GM12878 (cell line): ENCODE measurements around the gene SMIM38. TPM values are rescaled to one million over a fixed set of nuclear protein-coding genes. Genes with fewer than 3 reads are reported as not detected.

ENCODE experiments used
- ATAC-seq: fragments of 200-7000 bp; cut with Tn5 transposase; 3 replicates; pipeline ENCODE4 v1.9.1; 2020; ENCODE audit warnings: mild to moderate bottlenecking, moderate library complexity
- BruUV-seq: library from RNA; stranded (reverse); fragments of 400-500 nt; replicated peaks from 2 replicates; lab custom pipeline; 2021; lab: Mats Ljungman, UMichigan
- CTCF ChIA-PET: fragments of 300-600 bp; sonication (Branson Sonifier 250); formaldehyde crosslinking; extraction: SDS; loops from one replicate; lab custom pipeline; 2021; ENCODE audit warnings: inconsistent platforms; lab: Yijun Ruan, JAX
- POLR2A ChIA-PET: fragments of 350-600 bp; formaldehyde crosslinking; extraction: SDS; loops from one replicate; lab custom pipeline; 2021; ENCODE audit warnings: inconsistent platforms; lab: Charles Lee
- RAD21 ChIA-PET: fragments of 300-600 bp; sonication (Branson Sonifier 250); formaldehyde crosslinking; loops from one replicate; lab custom pipeline; 2023; ENCODE audit warnings: antibody characterized with exemption; ENCODE audit not compliant: unreplicated experiment; lab: Charles Lee
- SMC1A ChIA-PET: fragments of 300-600 bp; sonication (Branson Sonifier 250); formaldehyde crosslinking; loops from one replicate; lab custom pipeline; 2023; ENCODE audit not compliant: unreplicated experiment, uncharacterized antibody; lab: Charles Lee
- DNase-seq: peaks from one replicate; pipeline ENCODE4 v3.0.0-alpha.2; 2011; ENCODE audit warnings: low read depth, low spot score
- FAIRE-seq: peaks from 3 replicates; lab custom pipeline; 2011; peaks lifted over from hg19 to GRCh38; lab: Jason Lieb, UNC
- H2AFZ ChIP-seq: 2 replicates; pipeline ENCODE4 v1.6.0; 2011; ENCODE audit warnings: low read depth, low read length, control low read depth; ENCODE audit not compliant: control insufficient read depth
- H3K27ac ChIP-seq: 2 replicates; pipeline ENCODE4 v1.5.1; 2011; ENCODE audit warnings: control low read depth; ENCODE audit not compliant: control insufficient read depth, insufficient read depth
- H3K27me3 ChIP-seq, 2 experiments: replicated peaks in 1 of 2; 2 replicates each; pipeline versions ENCODE4 v1.6.0 to v1.6.1; 2011; ENCODE audit warnings: low read length in 1 of 2; ENCODE audit not compliant: control insufficient read depth in 2 of 2, insufficient read depth in 2 of 2
- H3K36me3 ChIP-seq, 2 experiments: 2 replicates each; pipeline ENCODE4 v1.5.1; 2011; ENCODE audit warnings: low read length in 1 of 2; ENCODE audit not compliant: control insufficient read depth in 2 of 2, insufficient read depth in 2 of 2
- H3K4me1 ChIP-seq: 2 replicates; pipeline ENCODE4 v1.6.1; 2011; ENCODE audit warnings: mild to moderate bottlenecking, low read length, moderate library complexity, mixed read lengths; ENCODE audit not compliant: control insufficient read depth, insufficient read depth
- H3K4me2 ChIP-seq: 2 replicates; pipeline ENCODE4 v1.6.0; 2011; ENCODE audit warnings: control low read depth; ENCODE audit not compliant: control insufficient read depth, insufficient read depth
- H3K4me3 ChIP-seq: fragments of 200-600 bp; sonication (generic); 2 replicates; pipeline ENCODE4 v1.5.1; 2016
- H3K79me2 ChIP-seq: 2 replicates; pipeline ENCODE4 v1.6.0; 2011; ENCODE audit warnings: low read length; ENCODE audit not compliant: control insufficient read depth, insufficient read depth
- H3K9ac ChIP-seq: 2 replicates; pipeline ENCODE4 v1.8.0; 2011; ENCODE audit warnings: low read length, control low read depth, mixed read lengths; ENCODE audit not compliant: control insufficient read depth, insufficient read depth
- H3K9me3 ChIP-seq: replicated peaks from 3 replicates; pipeline ENCODE4 v1.5.1; 2011; ENCODE audit warnings: mild to moderate bottlenecking, low read length; ENCODE audit not compliant: control insufficient read depth, insufficient read depth
- H4K20me1 ChIP-seq: 2 replicates; pipeline ENCODE4 v1.6.0; 2011; ENCODE audit not compliant: control insufficient read depth, insufficient read depth
- BACH1 ChIP-seq: fragments of 450-650 bp; IDR thresholded peaks from 2 replicates; pipeline ENCODE4 v1.6.1; 2017; ENCODE audit warnings: mild to moderate bottlenecking, borderline replicate concordance
- BCLAF1 ChIP-seq: fragments of 450-650 bp; IDR thresholded peaks from 2 replicates; pipeline ENCODE4 v1.6.1; 2017; ENCODE audit warnings: antibody characterized with exemption, mild to moderate bottlenecking, moderate library complexity
- BMI1 ChIP-seq: fragments of 450-650 bp; IDR thresholded peaks from 2 replicates; pipeline ENCODE4 v1.6.1; 2016; ENCODE audit warnings: mild to moderate bottlenecking, moderate library complexity, borderline replicate concordance
- BRCA1 ChIP-seq: IDR thresholded peaks from 2 replicates; pipeline ENCODE4 v1.6.1; 2011; ENCODE audit warnings: low read depth, low read length, improper control_type of control experiment
- EGR1 ChIP-seq, 2 experiments: IDR thresholded peaks; 1 replicate in 1 of 2; 2 replicates in 1 of 2; pipeline ENCODE4 v1.6.1; 2011 to 2012; ENCODE audit warnings: low read depth in 2 of 2, low read length in 2 of 2, borderline replicate concordance in 1 of 2, mild to moderate bottlenecking in 1 of 2, moderate library complexity in 1 of 2
- IRF4 ChIP-seq: IDR thresholded peaks from 2 replicates; pipeline ENCODE4 v1.6.1; 2011; ENCODE audit warnings: low read depth, low read length
- KDM1A ChIP-seq: fragments of 200-600 bp; sonication (generic); IDR thresholded peaks from 2 replicates; pipeline ENCODE4 v1.6.1; 2016; ENCODE audit warnings: borderline replicate concordance
- MEF2B ChIP-seq: fragments of 450-650 bp; IDR thresholded peaks from 2 replicates; pipeline ENCODE4 v1.6.1; 2018; ENCODE audit warnings: mild to moderate bottlenecking, moderate library complexity; ENCODE audit not compliant: partially characterized antibody, poor library complexity, severe bottlenecking
- MTA3 ChIP-seq: IDR thresholded peaks from 2 replicates; pipeline ENCODE4 v1.6.1; 2012; ENCODE audit warnings: low read length, inconsistent platforms, borderline replicate concordance
- SRF ChIP-seq, 2 experiments: IDR thresholded peaks; 2 replicates each; pipeline ENCODE4 v1.6.1; 2011; ENCODE audit warnings: low read depth in 2 of 2, low read length in 2 of 2, mild to moderate bottlenecking in 1 of 2, moderate library complexity in 1 of 2
- SUPT20H ChIP-seq: IDR thresholded peaks from 2 replicates; pipeline ENCODE4 v1.6.1; 2011; ENCODE audit warnings: low read depth, mild to moderate bottlenecking, low read length, moderate library complexity, borderline replicate concordance; ENCODE audit not compliant: control insufficient read depth
- ZZZ3 ChIP-seq: IDR thresholded peaks from 2 replicates; pipeline ENCODE4 v1.6.1; 2011; ENCODE audit warnings: low read depth; ENCODE audit not compliant: control insufficient read depth, insufficient read length
- WGBS: methylation state at CpG from one replicate; pipeline ENCODE4 v1.1.6; 2016; ENCODE audit warnings: low lambda C conversion rate; ENCODE audit not compliant: insufficient replicate concordance, insufficient coverage; ENCODE audit errors: missing lambda C conversion rate; 5-methylcytosine and 5-hydroxymethylcytosine counted together
- in situ Hi-C: fragments of 300-500 bp; cut with MboI; formaldehyde crosslinking; loops from 9 replicates; pipeline ENCODE4 v1.14.3; 2018; ENCODE audit warnings: mixed read lengths
- intact Hi-C: fragments of 100-400 bp; cut with micrococcal nuclease; formaldehyde crosslinking; loops from one replicate; pipeline ENCODE4 v1.14.2; 2022; ENCODE audit not compliant: unreplicated experiment
- polyA plus RNA-seq, 11 experiments: library from polyadenylated mRNA; depleted of rRNA in 4 of 11; unstranded in 6 of 11; stranded (reverse) in 5 of 11; fragments of >200 nt; fragmentation: Nextera tagmentation in 4 of 11; fragmentation: Illumina TruSeq in 1 of 11; extraction: Ambion mirVana in 4 of 11; extraction: Trizol in 1 of 11; gene quantifications; 1 replicate in 1 of 11; 2 replicates in 10 of 11; pipeline versions ENCODE4 v1.2.1 to v1.2.3, GENCODE V29; 2011 to 2016; ENCODE audit warnings: inconsistent platforms in 2 of 11, missing spikeins in 2 of 11, low read depth in 1 of 11
- total RNA-seq, 4 experiments: library from RNA; depleted of rRNA in 3 of 4; stranded (reverse); fragments of >200 nt in 3 of 4; fragmentation: Illumina TruSeq in 1 of 4; extraction: Trizol in 1 of 4; gene quantifications; 2 replicates each; pipeline versions ENCODE4 v1.2.1 to v1.2.3, GENCODE V29; 2013 to 2021

Gene SMIM38
- total and polyA plus RNA-seq, 10 of the 15 experiments (the other 5 are each of a cell fraction or from before 2014, with no cell fraction given) = 0.15 to 5.0 (median 2.1) TPM; not detected in 1

- BruUV-seq = no TSS peak
- ChIA-PET CTCF (no interaction called here), RAD21 (no interaction called here), POLR2A (no interaction called here), SMC1A (no interaction called here)
- 0% methylated on average over 2 of the region's 2 CpGs for WGBS
- H3K4me3 ChIP-seq = no peak overlapping the region
- H3K9me3 ChIP-seq = no peaks in the 10 kb centered on the region; the same call in 2 of the 3 replicates
- FAIRE-seq (no peak), ATAC-seq (no peak), DNase-seq (no peak)
- no peak overlapping the region for H2AFZ ChIP-seq
- H4K20me1 ChIP-seq = no peaks in the 10 kb centered on the region
- TF ChIP-seq BACH1 (no peak), BCLAF1 (no peak), BMI1 (no peak), SUPT20H (no peak), IRF4 (no peak), EGR1 (IDR thresholded peaks at IDR 0.05; ENCODE audit: borderline replicate concordance in 1 of 2, low read depth in 2 of 2, low read length in 2 of 2) (no peak), SRF (IDR thresholded peaks at IDR 0.05; ENCODE audit: low read depth in 2 of 2, low read length in 2 of 2) (no peak), MEF2B (no peak), KDM1A (no peak), ZZZ3 (no peak), MTA3 (no peak), BRCA1 (no peak)
- H3K36me3 ChIP-seq = no peaks in the 10 kb centered on the region
- no peak overlapping the region for H3K27ac ChIP-seq
- intact Hi-C loops = no loop called here
- no peaks in the 10 kb centered on the region for H3K27me3 ChIP-seq
- no peak overlapping the region for H3K4me2 ChIP-seq
- H3K4me1 ChIP-seq = no peaks in the 10 kb centered on the region
- no peaks in the 10 kb centered on the region for H3K79me2 ChIP-seq
- in situ Hi-C loops = no loop called here
- no peak overlapping the region for H3K9ac ChIP-seq
Observed at GRCh38 chr11:69193629-69194028, 37.9 kb downstream of the SMIM38 start.
